AG04449 (cell line): Measurements from ENCODE around the gene SNAPIN.

Experiments used
- CTCF ChIA-PET: fragments of 350-600 bp; formaldehyde crosslinking; extraction: SDS; loops from one replicate; lab custom pipeline; 2021; ENCODE audit warnings: antibody characterized with exemption; lab: Yijun Ruan, JAX
- POLR2A ChIA-PET: fragments of 400-600, 350-600 bp; formaldehyde crosslinking; extraction: SDS; loops from one replicate; lab custom pipeline; 2020; ENCODE audit warnings: antibody characterized with exemption, inconsistent platforms; lab: Yijun Ruan, JAX
- DNase-seq: peaks from one replicate; pipeline ENCODE4 v3.0.0-alpha.2; 2010; ENCODE audit warnings: low read depth, low spot score
- H3K4me3 ChIP-seq: 2 replicates; pipeline ENCODE4 v1.5.1; 2011; ENCODE audit warnings: low read depth, mild to moderate bottlenecking, control low read depth, low read length
- TF ChIP-seq, protein P1 (sequence below): IDR thresholded peaks from one replicate; pipeline ENCODE4 v1.5.1; 2011; ENCODE audit warnings: mild to moderate bottlenecking, moderate library complexity, low read length, control low read depth, inconsistent platforms; ENCODE audit not compliant: insufficient read depth; ENCODE audit errors: missing control alignments

The SNAPIN gene

DNA sequence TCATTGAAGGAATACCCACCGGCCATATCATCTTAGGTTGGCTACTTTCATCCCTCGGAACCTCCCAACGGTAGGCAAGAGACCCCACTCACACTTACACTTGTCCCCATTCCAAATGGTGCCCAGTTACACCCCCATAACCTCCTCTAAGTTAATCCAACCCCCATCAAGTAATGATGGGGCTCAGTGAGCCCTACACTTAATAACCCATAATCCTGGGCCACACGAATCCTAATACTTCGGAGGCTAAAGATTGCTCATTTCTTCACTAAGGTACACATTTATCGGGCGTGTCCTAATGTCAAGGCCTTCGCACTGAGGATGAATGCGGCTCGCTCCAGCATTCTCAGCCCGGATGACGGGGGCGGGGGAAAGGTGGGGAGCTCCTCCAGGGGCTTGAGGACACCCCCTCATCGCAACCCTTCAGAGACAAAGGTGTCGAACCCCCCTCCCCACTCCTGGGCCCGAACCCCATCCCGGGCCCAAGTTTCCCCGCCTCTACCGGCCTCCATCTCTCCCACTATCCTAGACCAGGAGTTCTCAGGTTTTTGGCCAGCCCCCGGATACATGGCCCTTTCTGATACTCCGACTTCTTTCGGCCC is 11.9 kb downstream of the SNAPIN start:
- POLR2A ChIA-PET: no interaction called here
- CTCF ChIA-PET: interaction anchor here (0.9 to 2.6 kb wide), 4 partner anchors 98 to 316 kb away, joined by 3 to 14 read pairs (median 8); partner anchors contain the start of gene RAB13
- TF ChIP-seq, protein P1, sequence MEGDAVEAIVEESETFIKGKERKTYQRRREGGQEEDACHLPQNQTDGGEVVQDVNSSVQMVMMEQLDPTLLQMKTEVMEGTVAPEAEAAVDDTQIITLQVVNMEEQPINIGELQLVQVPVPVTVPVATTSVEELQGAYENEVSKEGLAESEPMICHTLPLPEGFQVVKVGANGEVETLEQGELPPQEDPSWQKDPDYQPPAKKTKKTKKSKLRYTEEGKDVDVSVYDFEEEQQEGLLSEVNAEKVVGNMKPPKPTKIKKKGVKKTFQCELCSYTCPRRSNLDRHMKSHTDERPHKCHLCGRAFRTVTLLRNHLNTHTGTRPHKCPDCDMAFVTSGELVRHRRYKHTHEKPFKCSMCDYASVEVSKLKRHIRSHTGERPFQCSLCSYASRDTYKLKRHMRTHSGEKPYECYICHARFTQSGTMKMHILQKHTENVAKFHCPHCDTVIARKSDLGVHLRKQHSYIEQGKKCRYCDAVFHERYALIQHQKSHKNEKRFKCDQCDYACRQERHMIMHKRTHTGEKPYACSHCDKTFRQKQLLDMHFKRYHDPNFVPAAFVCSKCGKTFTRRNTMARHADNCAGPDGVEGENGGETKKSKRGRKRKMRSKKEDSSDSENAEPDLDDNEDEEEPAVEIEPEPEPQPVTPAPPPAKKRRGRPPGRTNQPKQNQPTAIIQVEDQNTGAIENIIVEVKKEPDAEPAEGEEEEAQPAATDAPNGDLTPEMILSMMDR: no peak
- DNase-seq: no peak
- peak overlapping the region; percentile 89 for H3K4me3 ChIP-seq

DNA sequence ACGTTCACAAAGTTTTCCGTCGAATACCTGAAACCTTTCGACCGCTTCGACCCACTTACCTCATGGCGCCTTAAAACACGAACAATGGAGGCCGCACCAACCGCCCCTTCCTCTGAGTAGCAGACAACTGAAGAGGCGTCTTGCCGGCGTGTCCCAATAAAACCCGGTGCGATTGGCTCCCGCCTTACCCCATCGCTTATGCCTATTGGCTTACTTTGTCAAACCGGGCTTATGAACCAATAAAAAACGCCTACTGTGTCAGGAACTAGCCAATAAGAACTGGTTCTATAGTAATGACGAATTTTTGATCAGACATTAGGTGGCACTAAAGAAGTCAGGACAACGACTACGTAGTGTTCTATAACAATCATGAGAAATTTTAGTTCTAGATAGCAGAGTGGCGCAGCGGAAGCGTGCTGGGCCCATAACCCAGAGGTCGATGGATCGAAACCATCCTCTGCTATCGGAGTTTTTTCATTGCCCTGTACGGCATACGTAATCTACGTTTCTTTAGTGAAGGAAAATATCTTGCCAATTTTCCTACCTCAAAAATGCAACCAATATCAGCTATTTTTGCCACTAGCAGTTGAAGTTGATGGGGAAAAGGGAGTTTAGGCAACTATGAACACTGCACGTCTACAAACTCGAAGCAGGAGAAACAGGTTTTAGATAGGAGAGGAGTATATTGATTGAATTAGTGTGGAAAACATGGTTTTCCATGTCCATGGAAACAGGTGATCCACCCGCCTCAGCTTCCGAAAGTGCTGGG is 12.5 kb downstream of the SNAPIN start, which contains the start of gene ILF2:
Gene ILF2, minus strand, starts transcription at position 135 of the 769 bp plus-strand sequence. Its CDS starts 71 bp downstream, at position 64.
- CTCF ChIA-PET: interaction anchor here (0.8 to 8.9 kb wide), 9 partner anchors 27 to 315 kb away, joined by 3 to 118 read pairs (median 5); partner anchors contain the start of gene RAB13
- DNase-seq: peak; percentile 100
- POLR2A ChIA-PET: interaction anchor here (1.0 to 1.4 kb wide), 2 partner anchors 44 to 319 kb away, joined by 3 to 4 read pairs; partner anchors contain the start of gene S100A13
- TF ChIP-seq, protein P1: peak; percentile 3
- peak within 1 kb of the TSS; percentile 89 for H3K4me3 ChIP-seq

DNA sequence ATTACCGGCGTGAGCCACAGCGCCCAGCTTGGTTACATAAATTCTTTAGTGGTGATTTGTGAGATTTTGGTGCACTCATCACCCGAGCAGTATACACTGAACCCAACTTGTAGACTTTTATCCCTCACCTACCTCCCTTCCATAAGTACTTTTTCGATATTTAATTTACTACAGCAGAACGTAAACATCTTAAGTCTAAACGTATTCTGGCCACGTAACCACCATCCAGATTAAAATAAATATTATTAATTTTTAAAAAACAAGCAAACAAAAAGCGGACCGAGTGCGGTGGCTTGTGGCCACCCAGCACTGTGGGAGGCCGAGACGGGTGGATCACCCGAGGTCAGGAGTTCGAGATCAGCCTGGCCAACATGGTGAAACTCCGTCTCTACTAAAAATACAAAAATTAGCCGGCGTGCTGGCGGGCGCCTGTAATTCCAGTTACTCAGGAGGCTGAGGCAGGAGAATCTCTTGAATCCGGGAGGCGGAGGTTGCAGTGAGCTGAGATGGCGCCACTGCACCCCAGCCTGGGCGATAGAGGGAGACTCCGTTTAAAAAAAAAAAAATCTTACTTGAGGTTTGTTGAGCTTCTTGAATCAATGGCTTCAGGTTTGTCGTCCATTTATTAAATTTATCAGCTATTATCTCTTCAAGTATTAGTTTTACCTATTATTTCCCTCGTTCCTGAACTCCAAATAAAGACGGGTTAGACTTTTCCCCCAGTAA is 13.3 kb downstream of the SNAPIN start:
- ChIA-PET CTCF (interaction anchor here (0.6 to 8.9 kb wide), 15 partner anchors 13 to 315 kb away, joined by 3 to 118 read pairs (median 3); partner anchors contain the start of gene RAB13), POLR2A (interaction anchor here (1.0 to 1.4 kb wide), 2 partner anchors 44 to 318 kb away, joined by 3 to 4 read pairs; partner anchors contain the start of gene S100A13)
- DNase-seq: peak; percentile 12

DNA sequence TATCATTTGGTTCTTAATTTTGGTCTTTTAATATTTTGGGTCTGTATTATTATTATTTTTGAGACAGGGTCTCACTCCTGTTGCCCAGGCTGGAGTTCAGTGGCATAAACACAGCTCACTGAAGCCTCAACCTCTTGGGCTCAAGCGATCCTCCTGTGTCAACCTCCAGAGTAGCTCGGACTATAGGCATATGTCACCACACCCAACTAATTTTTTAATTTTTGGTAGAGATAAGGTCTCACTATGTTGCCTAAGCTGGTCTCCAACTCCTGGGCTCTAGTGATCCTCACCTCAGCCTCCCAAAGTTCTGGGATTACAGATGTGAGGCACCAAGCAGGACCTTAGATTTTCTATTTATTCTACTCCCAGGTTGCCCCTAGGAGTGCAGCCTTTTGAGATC is 15.0 kb downstream of the SNAPIN start:
- no peak overlapping the region for H3K4me3 ChIP-seq
- DNase-seq: no peak
- POLR2A ChIA-PET: no interaction called here
- TF ChIP-seq, protein P1: no peak
- CTCF ChIA-PET: interaction anchor here (1.1 to 8.9 kb wide), 3 partner anchors 22 to 314 kb away, joined by 3 to 118 read pairs (median 71); partner anchors contain the start of gene RAB13

More for the DNA sequence above, 13.3 kb downstream of the SNAPIN start:
- peak overlapping the region; percentile 56 for H3K4me3 ChIP-seq

DNA sequence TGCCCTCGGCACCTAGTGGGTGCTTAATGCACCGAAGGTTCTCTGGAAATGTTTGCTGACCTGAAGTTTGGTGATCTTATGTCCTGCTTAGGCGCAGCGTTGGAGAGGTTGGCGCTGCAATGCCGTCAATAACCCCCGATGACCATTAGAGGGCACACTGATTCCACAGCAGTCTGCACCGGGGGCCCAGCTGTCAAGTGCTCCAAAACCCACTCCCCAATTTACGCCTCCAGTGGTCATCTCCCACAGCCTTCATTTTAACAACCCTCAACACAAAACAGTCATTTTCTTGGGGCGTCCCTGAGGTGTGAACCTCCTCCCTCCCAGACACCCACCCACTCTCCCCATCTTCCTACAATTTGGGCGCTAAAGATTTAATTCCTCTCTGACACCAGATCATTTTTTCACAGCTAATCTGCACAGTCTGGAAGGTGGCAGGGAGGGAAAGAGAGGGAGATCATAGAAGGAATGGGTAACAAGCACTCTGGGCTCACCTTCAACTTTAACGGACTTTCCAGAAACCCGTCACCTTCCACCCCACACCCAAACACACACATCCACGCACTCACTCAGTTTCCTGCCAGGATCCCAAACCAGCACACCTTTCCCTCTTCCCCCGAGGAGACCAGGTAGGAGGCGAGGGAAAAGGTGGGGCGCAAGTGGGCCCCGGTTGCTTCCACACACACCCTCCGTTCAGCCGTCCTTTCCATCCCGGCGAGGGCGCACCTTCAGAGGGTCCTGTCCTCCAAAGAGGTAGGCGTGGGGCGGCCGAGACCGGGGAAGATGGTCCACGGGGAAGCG is 19.4 kb downstream of the SNAPIN start:
- DNase-seq: no peak
- H3K4me3 ChIP-seq: peak overlapping the region; percentile 39
- ChIA-PET CTCF (interaction anchor here (0.6 to 8.9 kb wide), 39 partner anchors 10 to 315 kb away, joined by 3 to 118 read pairs (median 5); partner anchors contain the start of genes CREB3L4, DENND4B, INTS3 and RAB13), POLR2A (no interaction called here)
- TF ChIP-seq, protein P1: peak; percentile 92
